Kidney epithelial cell (primary cell): ENCODE measurements around the gene KIRREL3. TPM values are rescaled to one million over a fixed set of nuclear protein-coding genes. Genes with fewer than 3 reads are reported as not detected.

Source experiments
- DNase-seq: peaks from one replicate; pipeline ENCODE4 v3.0.0-alpha.2; 2010; ENCODE audit warnings: low read depth
- H3K27me3 ChIP-seq: 2 replicates; pipeline ENCODE4 v1.6.0; 2011; ENCODE audit warnings: low read length; ENCODE audit not compliant: control insufficient read depth, insufficient read depth
- H3K36me3 ChIP-seq: 2 replicates; pipeline ENCODE4 v1.5.1; 2011; ENCODE audit warnings: low read length; ENCODE audit not compliant: control insufficient read depth, insufficient read depth
- H3K4me3 ChIP-seq: 2 replicates; pipeline ENCODE4 v1.5.1; 2011; ENCODE audit warnings: low read depth, mild to moderate bottlenecking, control low read depth, low read length
- total RNA-seq: library from RNA; depleted of rRNA; stranded (reverse); fragments of >200 nt; gene quantifications from 2 replicates; pipeline ENCODE4 v1.2.3, GENCODE V29; 2015
- TF ChIP-seq, protein P1 (sequence below): IDR thresholded peaks from 2 replicates; pipeline ENCODE4 v1.5.1; 2011; ENCODE audit warnings: mild to moderate bottlenecking, moderate library complexity, low read length, control low read depth, inconsistent platforms; ENCODE audit not compliant: insufficient read depth, poor library complexity, severe bottlenecking

Gene KIRREL3
- total RNA-seq, 1 donor from 2014 or later, result 1.3 TPM

DNA sequence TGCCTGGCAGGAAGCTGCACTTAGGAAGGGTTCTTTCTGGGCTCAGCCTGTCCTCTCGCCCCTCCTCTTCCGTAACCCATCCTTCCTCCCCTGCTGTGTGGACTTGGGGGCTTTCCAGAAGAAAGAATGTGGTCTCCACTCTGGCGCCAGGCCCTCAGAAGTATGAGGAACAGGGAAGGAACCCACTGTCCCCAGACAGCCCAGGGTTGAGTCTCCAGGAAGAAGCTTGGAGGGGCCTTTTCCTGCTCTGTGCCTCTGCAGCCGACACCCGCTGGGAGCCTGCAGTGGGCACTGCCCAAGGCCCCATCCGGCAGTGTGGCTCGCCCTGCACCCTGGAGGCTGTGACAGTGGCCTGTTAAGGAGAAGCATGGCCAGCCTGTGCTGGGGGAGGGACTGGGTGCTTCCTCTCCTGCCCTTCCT, 532.5 kb downstream of the KIRREL3 start:
- H3K4me3 ChIP-seq, result no peak overlapping the region
- TF ChIP-seq, protein P1, sequence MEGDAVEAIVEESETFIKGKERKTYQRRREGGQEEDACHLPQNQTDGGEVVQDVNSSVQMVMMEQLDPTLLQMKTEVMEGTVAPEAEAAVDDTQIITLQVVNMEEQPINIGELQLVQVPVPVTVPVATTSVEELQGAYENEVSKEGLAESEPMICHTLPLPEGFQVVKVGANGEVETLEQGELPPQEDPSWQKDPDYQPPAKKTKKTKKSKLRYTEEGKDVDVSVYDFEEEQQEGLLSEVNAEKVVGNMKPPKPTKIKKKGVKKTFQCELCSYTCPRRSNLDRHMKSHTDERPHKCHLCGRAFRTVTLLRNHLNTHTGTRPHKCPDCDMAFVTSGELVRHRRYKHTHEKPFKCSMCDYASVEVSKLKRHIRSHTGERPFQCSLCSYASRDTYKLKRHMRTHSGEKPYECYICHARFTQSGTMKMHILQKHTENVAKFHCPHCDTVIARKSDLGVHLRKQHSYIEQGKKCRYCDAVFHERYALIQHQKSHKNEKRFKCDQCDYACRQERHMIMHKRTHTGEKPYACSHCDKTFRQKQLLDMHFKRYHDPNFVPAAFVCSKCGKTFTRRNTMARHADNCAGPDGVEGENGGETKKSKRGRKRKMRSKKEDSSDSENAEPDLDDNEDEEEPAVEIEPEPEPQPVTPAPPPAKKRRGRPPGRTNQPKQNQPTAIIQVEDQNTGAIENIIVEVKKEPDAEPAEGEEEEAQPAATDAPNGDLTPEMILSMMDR, result no peak
- no peak for DNase-seq
- H3K27me3 ChIP-seq, result peaks cover 19% of the 10 kb centered on the region
- H3K36me3 ChIP-seq, result no peaks in the 10 kb centered on the region

DNA sequence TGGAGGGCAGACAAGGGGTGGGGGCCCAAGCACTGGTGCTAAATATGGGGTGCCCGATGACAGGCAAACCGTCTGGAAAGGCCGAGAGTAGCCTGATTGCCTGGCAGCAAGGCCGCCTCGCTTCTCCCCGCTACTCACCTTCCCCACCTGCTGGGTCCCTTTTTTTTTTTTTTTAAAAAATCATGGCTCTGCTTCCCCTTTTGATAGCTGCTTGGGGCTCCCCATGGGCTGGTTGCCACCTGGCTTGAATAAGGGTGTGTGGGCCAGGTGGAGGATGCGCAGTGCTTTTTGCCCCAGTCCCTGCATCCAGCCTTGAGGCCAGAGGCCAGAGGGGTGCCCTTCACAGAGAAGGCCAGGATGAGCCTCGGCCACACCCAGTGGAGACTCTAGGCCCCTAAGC, 533.1 kb downstream of the KIRREL3 start:
- no peak overlapping the region for H3K4me3 ChIP-seq
- TF ChIP-seq, protein P1, result no peak
- DNase-seq, result no peak
- H3K36me3 ChIP-seq, result no peaks in the 10 kb centered on the region
- peaks cover 19% of the 10 kb centered on the region for H3K27me3 ChIP-seq

- DNase-seq, result no peak
- no peaks in the 10 kb centered on the region for H3K36me3 ChIP-seq
- TF ChIP-seq, protein P1, result no peak
- H3K27me3 ChIP-seq, result peaks cover 19% of the 10 kb centered on the region
- H3K4me3 ChIP-seq, result no peak overlapping the region
Measured at GRCh38 chr11:126467046-126467370, 533.6 kb downstream of the KIRREL3 start.

DNA sequence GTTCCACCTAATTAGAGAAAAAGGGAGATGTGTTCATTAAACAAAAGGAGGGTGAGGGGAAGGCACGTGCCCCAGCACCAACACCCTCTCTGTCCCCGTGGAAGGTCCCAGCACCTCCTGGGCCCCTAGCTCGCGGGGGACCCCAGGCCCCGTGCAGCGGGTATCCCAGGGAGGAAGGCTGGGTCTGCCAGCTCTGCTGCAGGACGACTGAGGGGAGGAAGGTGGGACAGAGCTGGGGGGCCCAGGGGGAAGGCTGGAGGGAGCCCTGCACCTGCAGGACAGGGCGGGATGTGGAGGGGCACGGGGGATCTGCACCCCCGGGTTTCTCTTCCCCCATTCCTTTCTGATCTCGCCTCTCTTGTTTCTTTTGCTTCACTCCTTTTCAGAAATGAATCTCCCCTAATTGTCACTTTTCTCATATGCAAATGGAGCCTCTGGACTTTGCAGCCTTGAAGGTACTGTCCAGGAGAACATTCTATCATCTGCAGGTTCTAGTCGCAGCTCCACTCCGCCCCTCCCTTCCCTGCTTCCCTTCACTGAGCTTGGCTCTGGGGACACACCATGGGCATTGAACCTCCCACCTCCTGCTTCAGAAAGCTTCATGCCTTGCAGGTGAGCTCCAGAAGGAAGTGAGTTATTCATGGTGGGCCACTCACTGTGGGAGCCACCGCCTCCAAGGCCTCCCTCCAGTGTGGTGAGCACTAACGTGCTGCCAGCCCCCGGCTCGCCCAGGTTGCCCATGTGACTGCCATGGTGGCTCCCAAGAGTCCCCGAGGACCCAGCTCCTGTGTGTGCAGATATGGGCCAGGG, 534.1 kb downstream of the KIRREL3 start:
- DNase-seq, result no peak
- TF ChIP-seq, protein P1, result no peak
- Histone ChIP-seq H3K27me3 (peaks cover 19% of the 10 kb centered on the region), H3K4me3 (no peak overlapping the region), H3K36me3 (no peaks in the 10 kb centered on the region)

DNA sequence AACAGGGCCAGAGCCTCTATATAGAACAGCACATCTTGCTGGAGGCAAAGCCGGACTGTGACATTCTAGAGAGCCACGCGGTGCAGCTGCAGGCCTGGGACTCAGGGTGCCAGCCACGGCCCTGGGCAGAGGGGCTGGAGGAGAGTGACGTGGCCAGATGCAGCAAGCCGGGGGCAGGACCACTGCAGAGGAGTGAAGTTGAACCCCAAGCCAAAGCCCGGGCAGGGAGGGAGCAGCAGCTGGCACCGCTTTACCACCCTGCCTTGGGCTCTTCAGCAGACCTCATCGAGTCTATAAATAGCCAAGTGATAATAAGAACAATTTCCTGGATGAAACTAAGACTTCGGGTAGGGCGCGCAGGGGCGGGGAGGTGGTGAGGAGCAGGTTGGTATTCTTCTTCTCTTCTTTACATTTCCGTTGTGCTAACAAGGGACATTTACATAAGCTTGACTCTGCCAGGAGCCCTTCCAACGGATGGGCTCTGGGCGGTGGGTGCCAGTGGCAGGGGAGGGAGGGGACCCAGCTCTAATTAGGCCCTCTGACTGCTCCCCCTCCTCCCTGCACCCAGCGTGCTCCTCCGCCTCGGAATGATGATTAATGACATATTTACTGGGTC, 534.9 kb downstream of the KIRREL3 start:
- peaks cover 19% of the 10 kb centered on the region for H3K27me3 ChIP-seq
- TF ChIP-seq, protein P1, result no peak
- no peaks in the 10 kb centered on the region for H3K36me3 ChIP-seq
- DNase-seq, result no peak
- H3K4me3 ChIP-seq, result no peak overlapping the region
